Globus pallidus (tissue), 1 donor: ENCODE measurements around the gene ABCC2.
"Not testable (repeated sequence)": the region's sequence is repeated elsewhere in the genome, so short reads cannot be mapped to it uniquely, and the experiment has no call there.

Source experiments
- DNase-seq: peaks from one replicate; pipeline ENCODE4 v3.0.0-alpha.2; 2015; ENCODE audit warnings: low spot score

ABCC2 gene

GRCh38 chr10:99852481-99853213, 70.2 kb downstream of the ABCC2 start:
- DNase-seq: no peak

DNA sequence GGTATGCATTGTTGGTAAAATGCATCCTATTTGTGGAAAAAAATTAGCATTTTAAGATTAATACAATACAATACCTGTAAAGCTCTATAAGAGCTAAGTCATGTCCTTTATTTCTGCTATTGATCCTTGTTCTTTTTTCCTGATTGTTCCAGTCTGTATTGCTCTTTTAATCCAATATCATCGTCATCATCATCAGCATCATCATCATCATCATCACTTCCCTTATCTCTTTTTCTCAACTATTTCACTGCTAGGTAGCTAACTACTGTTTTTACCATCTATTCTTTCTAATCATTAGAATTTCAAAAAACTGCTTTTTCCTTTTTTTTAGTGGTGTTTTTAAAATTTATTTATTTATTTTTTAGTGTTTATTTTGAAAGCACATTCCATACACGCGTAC, 71.2 kb downstream of the ABCC2 start:
- no peak for DNase-seq

- DNase-seq: peak; percentile 16
These were observed 72.4 kb downstream of the ABCC2 start for GRCh38 chr10:99854860-99855259.

GRCh38 chr10:99855479-99856071, 73.1 kb downstream of the ABCC2 start:
- no peak for DNase-seq

DNA sequence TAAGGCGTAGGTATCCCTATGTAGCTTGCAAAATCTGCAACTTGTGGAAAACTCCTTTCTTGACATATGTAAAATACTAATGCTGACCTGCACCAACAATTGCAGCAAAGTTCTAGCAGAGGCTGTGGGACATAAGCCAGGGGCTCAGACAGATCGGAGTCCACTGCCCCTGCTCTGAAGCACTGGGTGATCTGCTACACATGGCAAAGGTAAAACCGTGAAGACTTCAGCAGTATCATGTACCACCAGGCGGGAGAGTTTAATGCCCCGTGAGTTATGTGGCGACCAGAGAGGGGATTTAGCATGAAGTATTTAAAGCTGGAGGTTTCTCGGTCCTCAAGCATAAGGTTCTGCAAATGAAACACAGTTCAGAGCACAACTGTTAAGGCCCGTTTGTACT, 76.4 kb downstream of the ABCC2 start:
- DNase-seq: no peak

DNA sequence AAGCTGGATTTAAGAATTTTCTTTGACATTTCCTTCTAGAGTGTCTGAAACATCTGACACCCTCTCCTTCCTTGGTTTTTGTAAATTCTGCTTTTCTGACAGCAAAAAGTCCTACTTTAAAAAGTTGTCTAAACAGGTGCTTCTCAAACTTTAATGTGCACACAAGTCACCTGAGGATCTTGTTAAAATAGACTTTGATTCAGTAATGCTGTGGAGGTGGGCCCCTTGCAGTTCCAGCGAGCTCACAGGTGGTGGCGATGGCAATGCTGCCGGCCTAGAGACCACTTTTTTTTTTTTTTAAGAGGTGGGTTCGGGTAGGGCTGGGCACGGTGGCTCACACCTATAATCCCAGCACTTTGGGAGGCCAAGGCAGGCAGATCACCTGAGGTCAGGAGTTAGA, 77.1 kb downstream of the ABCC2 start:
- no peak for DNase-seq

- DNase-seq: no peak
These were observed 78.0 kb downstream of the ABCC2 start for GRCh38 chr10:99860466-99860865.

GRCh38 chr10:99863535-99864240, 81.2 kb downstream of the ABCC2 start:
- not testable (repeated sequence) for DNase-seq

DNA sequence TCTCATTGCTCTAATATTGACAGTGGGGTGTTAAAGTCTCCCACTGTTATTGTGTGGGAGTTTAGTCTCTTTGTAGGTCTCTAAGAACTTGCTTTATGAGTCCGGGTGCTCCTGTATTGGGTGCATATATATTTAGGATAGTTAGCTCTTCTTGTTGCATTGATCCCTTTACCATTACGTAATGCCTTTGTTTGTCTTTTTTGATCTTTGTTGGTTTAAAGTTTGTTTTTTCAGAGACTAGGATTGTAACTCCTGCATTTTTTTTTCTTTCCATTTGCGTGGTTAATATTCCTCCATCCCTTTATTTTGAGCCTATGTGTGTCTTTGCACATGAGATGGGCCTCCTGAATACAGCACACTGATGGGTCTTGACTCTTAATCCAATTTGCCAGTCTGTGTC, 84.8 kb downstream of the ABCC2 start:
- DNase-seq: not testable (repeated sequence)

DNA sequence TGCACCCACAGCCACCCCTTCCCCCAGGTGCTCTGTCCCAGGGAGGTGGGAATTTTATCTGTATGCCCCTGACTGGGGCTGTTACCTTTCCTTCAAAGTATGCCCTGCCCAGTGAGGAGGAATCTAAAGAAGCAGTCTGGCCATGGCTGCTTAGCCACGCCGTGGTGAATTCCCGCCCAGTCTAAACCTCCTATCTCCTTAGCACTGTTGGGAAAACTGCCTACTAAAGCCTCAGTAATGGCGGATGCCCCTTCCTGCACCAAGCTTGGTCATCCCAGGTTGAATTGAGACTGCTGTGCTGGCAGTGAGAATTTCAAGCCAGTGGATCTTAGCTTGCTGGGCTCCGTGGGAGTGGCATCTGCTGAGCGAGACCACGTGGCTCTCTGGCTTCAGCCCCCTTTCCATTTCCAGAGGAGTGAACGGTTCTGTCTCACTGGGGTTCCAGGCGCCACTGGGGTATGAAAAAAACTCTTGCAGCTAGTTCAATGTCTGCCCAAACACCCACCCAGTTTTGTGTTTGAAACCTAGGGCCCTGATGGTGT, 87.2 kb downstream of the ABCC2 start:
- no peak for DNase-seq

GRCh38 chr10:99870123-99870730, 87.8 kb downstream of the ABCC2 start:
- DNase-seq: no peak

DNA sequence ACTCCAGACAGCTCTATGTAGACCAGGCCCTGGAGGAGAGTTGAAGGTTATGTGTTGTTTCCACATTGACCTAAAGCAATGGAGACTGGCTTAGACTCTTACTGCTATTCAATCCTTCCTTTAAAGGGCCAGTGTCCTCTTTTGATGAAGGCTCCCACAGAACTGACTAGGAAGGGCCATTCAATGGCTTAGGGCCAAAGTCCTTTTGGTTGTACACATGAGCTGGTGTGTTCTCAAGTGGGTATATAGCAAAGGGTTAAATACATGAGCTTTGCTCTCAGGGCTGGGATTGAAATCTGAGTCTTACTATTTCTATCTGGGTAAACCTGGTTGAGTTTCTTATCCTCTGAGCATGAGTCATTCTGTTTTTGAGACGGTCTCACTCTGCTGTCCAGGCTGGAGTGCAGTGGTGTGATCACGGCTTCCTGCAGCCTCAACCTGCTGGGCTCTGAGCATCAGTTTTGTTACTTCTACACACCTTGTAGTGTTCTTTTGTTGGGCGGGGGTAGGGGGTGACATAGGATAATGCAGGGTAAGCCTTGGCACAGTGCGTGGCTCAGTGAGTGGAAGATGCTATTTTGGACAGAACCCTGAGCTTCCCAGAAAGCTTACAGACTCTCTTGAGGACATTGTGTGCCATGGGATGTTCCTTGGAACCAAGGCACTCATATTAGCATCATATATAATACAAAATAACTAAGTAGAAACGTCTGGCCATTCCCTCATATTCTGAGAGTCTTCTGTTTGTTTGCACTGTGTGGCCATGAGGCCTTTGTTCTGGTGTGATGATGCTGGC, 90.1 kb downstream of the ABCC2 start:
- no peak for DNase-seq

GRCh38 chr10:99873846-99874245, 91.4 kb downstream of the ABCC2 start:
- no peak for DNase-seq

DNA sequence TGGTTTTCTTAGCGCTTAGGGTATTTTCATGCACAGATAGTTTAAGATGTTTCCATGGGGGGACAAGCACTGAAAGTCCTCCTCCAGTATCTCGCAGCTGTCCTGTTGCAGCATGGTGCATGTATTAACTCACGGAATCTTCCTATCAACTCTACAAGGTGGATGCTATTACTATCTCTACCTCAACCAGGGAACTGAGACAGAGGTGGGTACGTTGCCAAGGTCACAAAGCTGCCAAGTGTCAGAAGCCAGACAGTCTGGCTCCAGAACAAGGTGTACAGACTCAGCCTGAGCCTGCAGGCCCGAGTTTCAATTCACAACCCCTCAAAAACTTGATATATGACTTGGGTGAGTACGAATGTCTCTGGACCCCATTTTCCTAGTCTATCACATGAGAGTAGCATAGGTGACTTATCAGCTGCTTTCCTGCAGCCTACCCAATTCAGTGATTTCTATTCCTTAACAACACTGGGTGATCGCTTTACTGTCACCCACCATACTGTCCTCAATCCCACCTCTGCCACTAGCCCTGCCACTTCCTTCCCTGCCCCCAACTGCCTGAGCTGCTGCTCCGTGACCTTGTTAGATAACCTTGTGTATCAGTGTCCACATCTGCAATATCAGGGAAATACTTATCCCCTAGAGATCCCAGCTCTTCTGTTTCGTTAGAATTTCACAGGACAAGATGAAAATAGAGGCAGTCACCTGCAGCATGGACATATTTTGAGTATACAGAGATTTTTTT, 92.1 kb downstream of the ABCC2 start:
- DNase-seq: no peak

GRCh38 chr10:99875473-99875872, 93.0 kb downstream of the ABCC2 start:
- no peak for DNase-seq

GRCh38 chr10:99880080-99880835, 97.8 kb downstream of the ABCC2 start:
- DNase-seq: no peak

DNA sequence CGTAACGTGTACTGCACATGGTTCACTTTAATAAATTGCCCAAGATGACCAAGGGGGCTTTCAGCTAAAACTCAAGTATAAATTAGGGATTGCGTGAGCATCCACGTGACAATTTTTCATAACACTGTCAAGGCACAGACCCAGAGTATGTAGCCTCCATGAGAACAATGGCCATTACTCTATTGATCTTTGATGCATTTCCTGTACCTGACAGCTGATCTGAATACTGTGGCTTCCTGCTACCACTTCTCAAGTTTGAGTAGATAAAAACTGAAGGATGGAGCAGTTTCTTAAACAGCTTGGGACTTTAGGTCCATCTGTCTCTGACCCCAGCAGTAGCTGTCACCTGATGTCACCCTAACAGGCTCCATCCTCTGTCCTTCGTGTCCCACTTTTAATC, 98.9 kb downstream of the ABCC2 start:
- no peak for DNase-seq

DNA sequence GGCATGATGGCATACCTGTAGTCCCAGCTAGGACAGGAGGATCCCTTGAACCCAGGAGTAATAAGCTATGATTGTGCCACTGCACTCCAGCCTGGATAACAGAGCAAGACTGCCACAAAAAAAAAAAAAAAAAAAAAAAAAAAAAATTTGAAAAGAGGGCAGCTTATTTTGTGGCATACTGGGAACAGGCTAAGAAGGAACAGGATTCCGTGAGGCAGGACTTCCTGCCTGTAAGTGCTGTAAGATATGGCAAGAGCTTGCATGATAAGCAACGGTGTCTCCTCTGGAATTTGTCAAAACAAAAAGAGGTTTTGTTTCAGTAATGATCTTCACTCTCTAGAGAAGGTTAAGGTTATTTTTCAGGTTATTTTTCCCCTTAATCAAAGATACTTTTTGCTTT, 101.1 kb downstream of the ABCC2 start:
- no peak for DNase-seq

DNA sequence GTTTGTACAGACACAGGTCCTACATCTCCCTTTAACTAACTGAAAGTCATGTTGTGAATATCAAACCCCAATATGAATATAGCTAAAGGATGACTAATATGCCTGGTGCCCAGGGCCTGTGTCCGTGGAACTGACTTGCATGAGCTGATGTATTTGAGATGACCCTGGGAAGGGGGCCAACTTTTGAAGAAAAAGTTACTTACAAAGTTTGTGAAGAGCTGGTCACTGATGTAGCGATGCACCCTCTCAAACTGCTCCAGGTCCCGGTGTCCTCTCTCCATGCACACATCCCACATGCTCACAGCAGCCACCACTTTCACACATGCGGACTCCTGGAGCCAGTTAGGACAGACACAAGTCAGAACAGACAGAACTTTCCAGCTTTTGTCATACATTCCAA, 106.2 kb downstream of the ABCC2 start:
- no peak for DNase-seq

DNA sequence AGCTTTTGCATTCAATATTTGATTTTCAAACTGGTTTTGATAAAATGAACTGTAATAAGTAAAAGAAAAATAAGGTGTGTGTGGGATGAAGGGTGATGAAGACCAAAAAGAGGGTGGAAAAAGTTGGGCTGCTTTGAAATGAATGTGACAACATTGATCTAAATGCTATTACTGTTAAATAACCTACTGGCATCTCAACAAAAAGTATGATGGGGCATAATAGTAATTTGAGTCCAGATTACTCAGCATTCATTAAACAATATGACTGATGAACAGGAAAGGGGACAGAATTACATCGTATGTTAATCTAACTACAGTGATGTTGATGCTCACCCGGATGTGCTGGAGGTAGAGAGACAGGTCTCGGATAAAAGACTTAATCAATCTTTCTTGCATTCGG, 112.2 kb downstream of the ABCC2 start:
- no peak for DNase-seq
